H1 (cell line): ENCODE results near the gene SLX4. TPM values are rescaled to one million over a fixed set of nuclear protein-coding genes. Genes with fewer than 3 reads are reported as not detected.

Experiments
- TAF1 ChIP-seq: IDR thresholded peaks from 2 replicates; pipeline ENCODE4 v1.6.1; 2011; ENCODE audit warnings: mild to moderate bottlenecking, low read depth, low read length
- polyA plus RNA-seq, 7 experiments: library from polyadenylated mRNA; depleted of rRNA in 3 of 7; stranded (reverse) in 5 of 7; unstranded in 2 of 7; fragments of >200 nt in 5 of 7; fragments of 200-250 nt in 2 of 7; gene quantifications; 1 replicate in 5 of 7; 2 replicates in 1 of 7; 4 replicates in 1 of 7; pipeline versions ENCODE4 v1.2.1 to v1.2.3, GENCODE V29; 2011 to 2013; ENCODE audit warnings: missing spikeins in 2 of 7, mixed read lengths in 2 of 7
- total RNA-seq: library from RNA; stranded (reverse); fragmentation: NEBNext Ultra II Directional; extraction: Animal tissue kit (Norgen Biotek cat#: 25700); gene quantifications from 2 replicates; pipeline ENCODE4 v1.2.1, GENCODE V29; 2021

SLX4 gene
- total and polyA plus RNA-seq, 2 of the 8 experiments (the other 6 are each of a cell fraction or from before 2014, with no cell fraction given) = 4.4 to 11.4 TPM

DNA sequence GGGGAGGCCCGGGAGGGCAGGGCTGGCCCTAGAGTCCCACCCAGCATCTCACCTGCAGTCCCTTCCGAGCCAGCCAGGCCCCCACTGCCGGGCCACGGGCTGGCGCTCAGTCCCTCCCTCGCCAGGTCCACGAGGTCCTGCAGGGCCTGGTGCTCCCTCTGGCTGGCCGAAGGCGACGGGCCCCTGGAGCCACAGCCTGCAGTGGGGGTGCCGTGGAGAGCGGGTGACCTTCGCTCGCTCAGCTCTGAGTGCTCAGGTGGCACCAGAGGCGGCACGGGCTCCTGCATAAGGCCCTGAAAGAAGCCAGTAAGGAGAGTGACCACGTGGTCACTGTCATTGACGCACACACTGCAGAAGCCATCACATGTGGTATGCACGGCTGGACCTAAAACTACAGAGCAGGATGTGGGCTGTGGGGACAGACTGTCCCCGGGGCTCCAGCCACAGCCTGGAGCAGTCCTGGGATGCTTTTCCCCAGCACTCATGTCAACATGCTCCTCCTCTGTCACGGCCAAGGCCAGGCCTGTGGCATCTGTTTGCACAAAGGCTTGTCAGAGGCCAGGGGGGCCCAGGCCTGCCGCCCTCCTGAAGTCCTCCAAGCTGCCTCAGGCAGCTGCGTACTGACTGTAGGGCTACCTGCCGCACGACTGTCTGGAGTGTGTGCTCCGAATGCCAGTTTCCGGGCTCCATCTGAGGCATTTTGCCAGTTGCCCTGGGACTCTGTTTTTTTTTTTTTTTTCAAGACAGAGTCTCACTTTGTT lies 15.1 kb downstream of the SLX4 start (continued):
- no peak for TF ChIP-seq TAF1
- TF ChIP-seq, all 59 proteins: peak for 0
